ELF-1 (cell line): ENCODE data around the gene PDE4DIP.
A peak's percentile ranks its signal among the peaks of the same experiment; 100 is the strongest.
"Not testable (repeated sequence)": the region's sequence is repeated elsewhere in the genome, so short reads cannot be mapped to it uniquely, and the experiment has no call there.

Source experiments
- DNase-seq: peaks from one replicate; pipeline ENCODE4 v3.0.0-alpha.2; 2016; ENCODE audit warnings: low read depth, low spot score

PDE4DIP gene

GRCh38 chr1:148921047-148921446, 76.8 kb downstream of the PDE4DIP start:
- DNase-seq, result not testable (repeated sequence)

- DNase-seq, result not testable (repeated sequence)
Observed at GRCh38 chr1:148923798-148924197, 79.6 kb downstream of the PDE4DIP start.

GRCh38 chr1:148927645-148928044, 83.4 kb downstream of the PDE4DIP start:
- not testable (repeated sequence) for DNase-seq

GRCh38 chr1:148929253-148929652, 85.0 kb downstream of the PDE4DIP start:
- DNase-seq, result not testable (repeated sequence)

- not testable (repeated sequence) for DNase-seq
Observed at GRCh38 chr1:148935381-148936002, 91.3 kb downstream of the PDE4DIP start.

- not testable (repeated sequence) for DNase-seq
Observed at GRCh38 chr1:148942906-148943305, 98.7 kb downstream of the PDE4DIP start.

GRCh38 chr1:148945130-148945529, 100.9 kb downstream of the PDE4DIP start:
- DNase-seq, result not testable (repeated sequence)

GRCh38 chr1:148948768-148949167, 104.5 kb downstream of the PDE4DIP start:
- not testable (repeated sequence) for DNase-seq

GRCh38 chr1:148951336-148952227, 107.4 kb downstream of the PDE4DIP start:
- DNase-seq, result peak; percentile 94

GRCh38 chr1:148952253-148952937, 108.2 kb downstream of the PDE4DIP start:
- DNase-seq, result not testable (repeated sequence)

- peak; percentile 22 for DNase-seq
Observed at GRCh38 chr1:148952938-148953616, 108.8 kb downstream of the PDE4DIP start.

GRCh38 chr1:148953730-148954129, 109.5 kb downstream of the PDE4DIP start:
- DNase-seq, result not testable (repeated sequence)

- not testable (repeated sequence) for DNase-seq
Observed at GRCh38 chr1:148958343-148958742, 114.1 kb downstream of the PDE4DIP start.

- DNase-seq, result not testable (repeated sequence)
Observed at GRCh38 chr1:148960212-148961000, 116.2 kb downstream of the PDE4DIP start.

- not testable (repeated sequence) for DNase-seq
Observed at GRCh38 chr1:148962127-148962857, 118.1 kb downstream of the PDE4DIP start.

GRCh38 chr1:148966084-148966483, 121.9 kb downstream of the PDE4DIP start:
- not testable (repeated sequence) for DNase-seq

- DNase-seq, result not testable (repeated sequence)
Observed at GRCh38 chr1:148967580-148967979, 123.4 kb downstream of the PDE4DIP start.

- not testable (repeated sequence) for DNase-seq
Observed at GRCh38 chr1:148968682-148969081, 124.5 kb downstream of the PDE4DIP start.

GRCh38 chr1:148969126-148969525, 124.9 kb downstream of the PDE4DIP start:
- DNase-seq, result not testable (repeated sequence)

GRCh38 chr1:148975453-148975852, 131.2 kb downstream of the PDE4DIP start:
- not testable (repeated sequence) for DNase-seq
